HG02798 (cell line): ENCODE results near the gene CEP85.
"Not testable (repeated sequence)": the region's sequence is repeated elsewhere in the genome, so short reads cannot be mapped to it uniquely, and the experiment has no call there.

ENCODE experiments used
- ATAC-seq: cut with Tn5 transposase; IDR thresholded peaks from one replicate; pipeline ENCODE4 v1.9.1; 2021; ENCODE audit warnings: mild to moderate bottlenecking; ENCODE audit not compliant: unreplicated experiment, poor library complexity

The CEP85 gene

GRCh38 chr1:26287033-26287711 is 53.2 kb downstream of the CEP85 start:
- no peak for ATAC-seq

- ATAC-seq: no peak
These were observed 53.8 kb downstream of the CEP85 start for GRCh38 chr1:26287811-26288210.

- ATAC-seq: no peak
These were observed 54.4 kb downstream of the CEP85 start for GRCh38 chr1:26288311-26288941.

GRCh38 chr1:26289158-26290059 is 55.4 kb downstream of the CEP85 start:
- ATAC-seq: peak; percentile 36

GRCh38 chr1:26290122-26290881 is 56.3 kb downstream of the CEP85 start:
- ATAC-seq: no peak

GRCh38 chr1:26290882-26291261 is 56.9 kb downstream of the CEP85 start:
- no peak for ATAC-seq

- ATAC-seq: no peak
These were observed 57.4 kb downstream of the CEP85 start for GRCh38 chr1:26291433-26291832.

GRCh38 chr1:26291939-26292338 is 57.9 kb downstream of the CEP85 start:
- no peak for ATAC-seq

GRCh38 chr1:26292735-26293134 is 58.7 kb downstream of the CEP85 start:
- not testable (repeated sequence) for ATAC-seq

- ATAC-seq: no peak
These were observed 60.0 kb downstream of the CEP85 start for GRCh38 chr1:26293911-26294463.

GRCh38 chr1:26295194-26296138 is 61.5 kb downstream of the CEP85 start:
- no peak for ATAC-seq

- ATAC-seq: no peak
These were observed 62.5 kb downstream of the CEP85 start for GRCh38 chr1:26296340-26297056.

- no peak for ATAC-seq
These were observed 63.2 kb downstream of the CEP85 start for GRCh38 chr1:26297057-26297790.

- ATAC-seq: no peak
These were observed 63.8 kb downstream of the CEP85 start for GRCh38 chr1:26297791-26298124.

GRCh38 chr1:26300578-26301275 is 66.7 kb downstream of the CEP85 start:
- ATAC-seq: no peak

GRCh38 chr1:26302733-26303405 is 68.9 kb downstream of the CEP85 start:
- no peak for ATAC-seq
